LNCAP (cell line): Measurements from ENCODE around the gene GMDS.

Source experiments
- TF ChIP-seq, protein P1 (sequence below): fragments of 450-650 bp; IDR thresholded peaks from 2 replicates; pipeline ENCODE4 v1.5.1; 2017; ENCODE audit warnings: mild to moderate bottlenecking

The GMDS gene

GRCh38 chr6:2245103-2245876 lies at the start of gene GMDS:
Gene GMDS, minus strand, starts transcription at chr6:2245605.
- TF ChIP-seq, protein P1, sequence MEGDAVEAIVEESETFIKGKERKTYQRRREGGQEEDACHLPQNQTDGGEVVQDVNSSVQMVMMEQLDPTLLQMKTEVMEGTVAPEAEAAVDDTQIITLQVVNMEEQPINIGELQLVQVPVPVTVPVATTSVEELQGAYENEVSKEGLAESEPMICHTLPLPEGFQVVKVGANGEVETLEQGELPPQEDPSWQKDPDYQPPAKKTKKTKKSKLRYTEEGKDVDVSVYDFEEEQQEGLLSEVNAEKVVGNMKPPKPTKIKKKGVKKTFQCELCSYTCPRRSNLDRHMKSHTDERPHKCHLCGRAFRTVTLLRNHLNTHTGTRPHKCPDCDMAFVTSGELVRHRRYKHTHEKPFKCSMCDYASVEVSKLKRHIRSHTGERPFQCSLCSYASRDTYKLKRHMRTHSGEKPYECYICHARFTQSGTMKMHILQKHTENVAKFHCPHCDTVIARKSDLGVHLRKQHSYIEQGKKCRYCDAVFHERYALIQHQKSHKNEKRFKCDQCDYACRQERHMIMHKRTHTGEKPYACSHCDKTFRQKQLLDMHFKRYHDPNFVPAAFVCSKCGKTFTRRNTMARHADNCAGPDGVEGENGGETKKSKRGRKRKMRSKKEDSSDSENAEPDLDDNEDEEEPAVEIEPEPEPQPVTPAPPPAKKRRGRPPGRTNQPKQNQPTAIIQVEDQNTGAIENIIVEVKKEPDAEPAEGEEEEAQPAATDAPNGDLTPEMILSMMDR = no peak

DNA sequence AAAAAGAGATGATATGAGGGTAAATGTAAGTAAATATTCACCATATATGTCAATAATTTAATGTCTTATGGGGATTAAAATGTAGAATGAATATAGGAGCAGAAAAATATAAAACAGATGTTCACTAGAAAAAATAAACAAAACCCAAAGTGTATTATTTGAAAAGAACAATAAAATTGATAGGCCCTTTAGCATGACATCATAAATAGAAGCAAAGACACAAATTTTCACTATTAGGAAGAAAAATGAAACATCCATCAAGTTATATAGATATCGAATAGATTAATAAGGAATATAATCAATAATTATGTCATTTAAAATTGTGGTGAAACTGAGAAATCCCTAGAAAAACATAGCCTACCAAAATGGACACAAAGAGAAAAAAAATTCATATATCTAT lies 40.1 kb upstream of the GMDS start:
- TF ChIP-seq, protein P1 = no peak

DNA sequence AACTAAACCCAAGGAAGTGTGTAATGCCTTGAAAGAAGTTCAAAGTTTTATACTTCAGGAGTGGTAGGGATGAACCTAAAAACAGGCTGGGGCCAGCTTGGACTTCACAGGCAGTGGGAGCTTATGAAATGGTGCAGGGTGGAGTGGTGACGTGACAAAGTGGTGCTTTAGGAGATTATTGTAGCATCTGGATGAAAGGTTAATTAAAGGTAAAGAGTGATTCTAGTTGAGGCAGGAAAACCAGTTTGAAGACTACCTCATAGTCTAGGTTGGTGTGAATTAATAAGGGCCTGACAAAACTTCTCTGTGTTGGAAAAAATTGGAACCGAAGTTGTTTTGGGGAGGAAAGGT lies 30.5 kb upstream of the GMDS start:
- TF ChIP-seq, protein P1 = no peak

- TF ChIP-seq, protein P1 = no peak
These were observed 29.8 kb upstream of the GMDS start for GRCh38 chr6:2274981-2275891.

DNA sequence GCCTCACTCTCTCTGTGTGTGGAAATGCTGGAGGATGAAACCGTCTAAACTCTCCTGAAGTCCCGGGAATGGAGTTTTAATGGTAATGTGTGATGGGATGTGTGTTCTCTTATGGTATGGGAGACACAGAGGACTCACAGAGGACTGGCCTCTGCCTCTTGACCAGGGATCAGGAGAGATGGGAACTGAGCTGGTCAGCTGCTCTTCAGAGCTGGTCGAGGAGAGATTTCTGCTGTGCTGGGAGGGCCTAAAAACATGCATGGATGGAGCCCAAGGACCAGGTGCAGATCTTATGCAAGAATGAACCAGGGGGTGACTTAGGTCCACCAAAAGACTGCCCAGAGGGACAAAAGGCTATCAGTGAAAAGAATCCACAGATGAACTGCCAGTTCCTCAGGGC lies 27.3 kb upstream of the GMDS start:
- TF ChIP-seq, protein P1 = no peak

GRCh38 chr6:2270054-2270453 lies 24.6 kb upstream of the GMDS start:
- TF ChIP-seq, protein P1 = no peak

GRCh38 chr6:2266841-2267240 lies 21.4 kb upstream of the GMDS start:
- TF ChIP-seq, protein P1 = no peak
